IMR-90 (cell line): ENCODE data around the gene ADISSP. TPM values are rescaled to one million over a fixed set of nuclear protein-coding genes. Genes with fewer than 3 reads are reported as not detected.

Source experiments
- ATAC-seq: fragments of 200-7000 bp; cut with Tn5 transposase; 2 replicates; pipeline ENCODE4 v1.9.1; 2020; ENCODE audit warnings: low read depth, mild to moderate bottlenecking, moderate library complexity
- BruUV-seq: library from RNA; stranded (reverse); fragments of 400-500 nt; replicated peaks from 2 replicates; lab custom pipeline; 2021; lab: Mats Ljungman, UMichigan
- CTCF ChIA-PET: fragments of 300-600 bp; formaldehyde crosslinking; extraction: SDS; loops from one replicate; lab custom pipeline; 2021; ENCODE audit warnings: antibody characterized with exemption; lab: Yijun Ruan, JAX
- POLR2A ChIA-PET: fragments of 300-600 bp; sonication (Branson Sonifier 250); formaldehyde crosslinking; loops from one replicate; lab custom pipeline; 2022; ENCODE audit warnings: antibody characterized with exemption; ENCODE audit not compliant: unreplicated experiment; lab: Charles Lee
- DNase-seq: peaks from one replicate; pipeline ENCODE4 v3.0.0; 2013
- H2AFZ ChIP-seq: replicated peaks from 2 replicates; pipeline ENCODE3; 2013; ENCODE audit warnings: low read length, mild to moderate bottlenecking; ENCODE audit not compliant: poor library complexity
- H2AK5ac ChIP-seq: 2 replicates; pipeline ENCODE4 v1.6.1; 2013; ENCODE audit warnings: low read depth, low read length, inconsistent platforms
- H2AK9ac ChIP-seq: replicated peaks from 2 replicates; pipeline ENCODE3; 2013; ENCODE audit warnings: mild to moderate bottlenecking, low read depth, low read length, moderate library complexity; ENCODE audit not compliant: poor library complexity
- H2BK120ac ChIP-seq: 2 replicates; pipeline ENCODE4 v1.6.1; 2013; ENCODE audit warnings: low read depth, low read length, inconsistent platforms
- H2BK15ac ChIP-seq: 3 replicates; pipeline ENCODE4 v1.6.1; 2013; ENCODE audit warnings: low read depth, low read length, inconsistent platforms
- H2BK20ac ChIP-seq: 2 replicates; pipeline ENCODE4 v1.6.1; 2013; ENCODE audit warnings: low read depth, mild to moderate bottlenecking, inconsistent platforms, low read length, moderate library complexity
- H2BK5ac ChIP-seq: 2 replicates; pipeline ENCODE4 v1.6.1; 2013; ENCODE audit warnings: mild to moderate bottlenecking, low read depth, low read length, inconsistent platforms; ENCODE audit not compliant: poor library complexity, severe bottlenecking
- H3K14ac ChIP-seq: replicated peaks from 2 replicates; pipeline ENCODE4 v1.6.1; 2013; ENCODE audit warnings: low read depth, low read length, inconsistent platforms
- H3K18ac ChIP-seq: 2 replicates; pipeline ENCODE4 v1.6.1; 2013; ENCODE audit warnings: low read depth, low read length, control low read depth
- H3K23ac ChIP-seq: 2 replicates; pipeline ENCODE4 v1.6.1; 2013; ENCODE audit warnings: low read depth, low read length, inconsistent platforms
- H3K27ac ChIP-seq: 2 replicates; pipeline ENCODE4 v1.5.1; 2013; ENCODE audit warnings: mild to moderate bottlenecking, control low read depth, low read length; ENCODE audit not compliant: insufficient read depth
- H3K27me3 ChIP-seq: 2 replicates; pipeline ENCODE4 v1.6.1; 2013; ENCODE audit warnings: low read length; ENCODE audit not compliant: control insufficient read depth, insufficient read depth
- H3K36me3 ChIP-seq: 2 replicates; pipeline ENCODE4 v1.6.1; 2013; ENCODE audit warnings: low read length, mixed read lengths; ENCODE audit not compliant: control insufficient read depth, insufficient read depth
- H3K4ac ChIP-seq: 2 replicates; pipeline ENCODE4 v1.6.1; 2013; ENCODE audit warnings: low read depth, low read length, inconsistent platforms
- H3K4me1 ChIP-seq: 2 replicates; pipeline ENCODE4 v1.6.1; 2013; ENCODE audit warnings: low read length, mixed read lengths; ENCODE audit not compliant: control insufficient read depth, insufficient read depth
- H3K4me2 ChIP-seq: 2 replicates; pipeline ENCODE4 v1.6.1; 2013; ENCODE audit warnings: low read depth, mild to moderate bottlenecking, control low read depth, low read length, moderate library complexity
- H3K4me3 ChIP-seq: 2 replicates; pipeline ENCODE4 v1.5.1; 2013; ENCODE audit warnings: low read depth, mild to moderate bottlenecking, control low read depth, low read length, moderate library complexity; ENCODE audit not compliant: insufficient read depth
- H3K56ac ChIP-seq: 2 replicates; pipeline ENCODE4 v1.6.1; 2013; ENCODE audit warnings: low read length, inconsistent platforms; ENCODE audit not compliant: insufficient read depth; ENCODE audit errors: extremely low read depth
- H3K79me1 ChIP-seq, 2 experiments: 2 replicates each; pipeline ENCODE4 v1.6.1; 2013; ENCODE audit warnings: low read length in 2 of 2, inconsistent platforms in 1 of 2, low read depth in 1 of 2
- H3K9ac ChIP-seq: 2 replicates; pipeline ENCODE4 v1.6.1; 2013; ENCODE audit warnings: low read depth, low read length, control low read depth
- H3K9me1 ChIP-seq: 2 replicates; pipeline ENCODE4 v1.6.1; 2013; ENCODE audit warnings: low read length, inconsistent platforms; ENCODE audit not compliant: insufficient read depth
- H3K9me3 ChIP-seq: 2 replicates; pipeline ENCODE4 v1.6.1; 2013; ENCODE audit warnings: low read length; ENCODE audit not compliant: control insufficient read depth, insufficient read depth
- H4K20me1 ChIP-seq: 2 replicates; pipeline ENCODE4 v1.6.1; 2013; ENCODE audit warnings: low read length, inconsistent platforms; ENCODE audit not compliant: insufficient read depth
- H4K5ac ChIP-seq: 2 replicates; pipeline ENCODE4 v1.6.1; 2013; ENCODE audit warnings: mild to moderate bottlenecking, low read depth, low read length, control low read depth
- H4K8ac ChIP-seq, 2 experiments: 2 replicates each; pipeline ENCODE4 v1.6.1; 2013; ENCODE audit warnings: low read depth in 2 of 2, low read length in 2 of 2, control low read depth in 1 of 2, inconsistent platforms in 1 of 2
- H4K91ac ChIP-seq: 2 replicates; pipeline ENCODE4 v1.6.1; 2013; ENCODE audit warnings: low read depth, low read length, inconsistent platforms; ENCODE audit not compliant: insufficient read depth
- CTCF ChIP-seq: conservative IDR thresholded peaks from 2 replicates; pipeline ENCODE4 v1.5.1; 2012; ENCODE audit warnings: mild to moderate bottlenecking, low read depth, low read length, improper control_type of control experiment
- POLR2A ChIP-seq: IDR thresholded peaks from 2 replicates; pipeline ENCODE4 v1.6.1; 2012; ENCODE audit warnings: mild to moderate bottlenecking, low read depth, low read length
- RAD21 ChIP-seq: IDR thresholded peaks from 2 replicates; pipeline ENCODE4 v1.6.1; 2012; ENCODE audit warnings: low read length, improper control_type of control experiment
- RCOR1 ChIP-seq: IDR thresholded peaks from 2 replicates; pipeline ENCODE4 v1.6.1; 2012; ENCODE audit warnings: mild to moderate bottlenecking, low read length, improper control_type of control experiment; ENCODE audit not compliant: insufficient replicate concordance
- RFX5 ChIP-seq: IDR thresholded peaks from 2 replicates; pipeline ENCODE4 v1.8.0; 2012; ENCODE audit warnings: low read depth, mild to moderate bottlenecking, low read length, moderate library complexity
- SMC3 ChIP-seq: fragments of 150-350 bp; IDR thresholded peaks from 2 replicates; pipeline ENCODE4 v1.6.1; 2016; ENCODE audit warnings: low read depth, mild to moderate bottlenecking, antibody characterized with exemption, low read length, moderate library complexity
- USF2 ChIP-seq: fragments of 150-350 bp; IDR thresholded peaks from 2 replicates; pipeline ENCODE4 v1.6.1; 2017; ENCODE audit warnings: mild to moderate bottlenecking, antibody characterized with exemption, low read length, low read depth
- WGBS, 2 experiments: methylation state at CpG; one replicate each; pipeline versions ENCODE4 v1.1.5 to v1.1.7; 2013; ENCODE audit warnings: missing lambda C conversion rate in 2 of 2; ENCODE audit not compliant: insufficient read length in 1 of 2; ENCODE audit errors: extremely low coverage in 2 of 2; 5-methylcytosine and 5-hydroxymethylcytosine counted together
- dilution Hi-C: fragments of 300-500 bp; cut with HindIII; formaldehyde crosslinking; loops from one replicate; pipeline ENCODE4 v1.14.3; 2018; ENCODE audit warnings: low sequenced_read_pairs; ENCODE audit not compliant: unreplicated experiment
- in situ Hi-C: fragments of 300-500 bp; cut with MboI; formaldehyde crosslinking; loops from 3 replicates; pipeline ENCODE4 v1.14.3; 2019; ENCODE audit warnings: low sequenced_read_pairs, inconsistent platforms, mixed read lengths
- intact Hi-C: fragments of 100-400 bp; cut with micrococcal nuclease; formaldehyde crosslinking; loops from 2 replicates; pipeline ENCODE4 v1.10.0; 2022
- polyA plus RNA-seq, 3 experiments: library from polyadenylated mRNA; depleted of rRNA; stranded (reverse); fragments of >200 nt; gene quantifications; 2 replicates each; pipeline ENCODE4 v1.2.3, GENCODE V29; 2012; ENCODE audit warnings: low replicate concordance in 1 of 3
- total RNA-seq: library from RNA; depleted of rRNA; stranded (reverse); fragments of >200 nt; gene quantifications from 2 replicates; pipeline ENCODE4 v1.2.3, GENCODE V29; 2012

Gene ADISSP
- total and polyA plus RNA-seq, 2 of the 4 experiments (the other 2 are of a cell fraction) = 31.9 to 58.2 TPM

DNA sequence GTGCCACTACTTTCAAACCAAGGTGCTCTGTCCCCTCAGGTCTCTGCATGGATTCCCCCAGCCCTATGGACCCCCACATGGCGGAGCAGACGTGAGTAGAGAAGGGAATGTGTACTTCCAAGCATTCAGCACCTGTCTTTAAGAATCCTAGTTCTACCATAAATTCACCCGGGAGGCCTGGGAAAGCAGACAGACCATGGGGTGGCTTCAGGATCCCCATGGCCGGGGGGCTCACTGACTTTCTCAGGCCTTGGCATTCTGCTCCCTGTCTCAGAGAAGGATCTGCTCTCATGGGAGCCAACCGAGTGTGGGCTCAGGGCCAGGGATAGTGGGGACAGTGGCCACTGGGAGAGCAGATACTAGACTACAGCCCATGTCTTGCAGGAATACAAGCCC lies 30.8 kb upstream of the ADISSP start:
- H2AK9ac ChIP-seq = peak overlapping the region; percentile 55
- H3K4me1 ChIP-seq = peaks cover 26% of the 10 kb centered on the region
- peak overlapping the region; percentile 39 for H2BK5ac ChIP-seq
- H2BK120ac ChIP-seq = peak overlapping the region; percentile 60
- no peak overlapping the region for H3K4me3 ChIP-seq
- TF ChIP-seq POLR2A (no peak), SMC3 (no peak), RCOR1 (no peak), CTCF (no peak), RAD21 (no peak), USF2 (no peak), RFX5 (no peak)
- H4K91ac ChIP-seq = peak overlapping the region; percentile 29
- ChIA-PET CTCF (no interaction called here), POLR2A (interaction anchor here (0.5 to 0.7 kb wide), 3 partner anchors 41 to 95 kb away, joined by 3 to 12 read pairs (median 7); no protein-coding TSS in a partner anchor)
- DNase-seq = no peak
- intact Hi-C loops = loop anchor here (2.0 kb wide), 1 partner anchor 14 kb away; no protein-coding TSS in a partner anchor
- H3K9me3 ChIP-seq = no peaks in the 10 kb centered on the region
- peak overlapping the region; percentile 62 for H3K4ac ChIP-seq
- H2AK5ac ChIP-seq = peak overlapping the region; percentile 69; the same call in 1 of the 2 replicates
- no peak overlapping the region for H3K18ac ChIP-seq
- 0 out of 2 replicates have a peak overlapping the region, but pooled peaks have one; percentile 66 for H2BK20ac ChIP-seq
- peaks cover 43% of the 10 kb centered on the region for H3K36me3 ChIP-seq
- no peak for ATAC-seq
- H3K27ac ChIP-seq = peak overlapping the region; percentile 29; the same call in 1 of the 2 replicates
- peak overlapping the region; percentile 76 for H3K4me2 ChIP-seq
- H3K9me1 ChIP-seq = peaks cover 24% of the 10 kb centered on the region
- H3K9ac ChIP-seq = peak overlapping the region; percentile 19; the same call in 1 of the 2 replicates
- no peaks in the 10 kb centered on the region for H3K27me3 ChIP-seq
- H3K56ac ChIP-seq = peak overlapping the region; percentile 56; the same call in 1 of the 2 replicates
- dilution Hi-C loops = no loop called here
- no peaks in the 10 kb centered on the region for H4K20me1 ChIP-seq
- H3K23ac ChIP-seq = 0 out of 2 replicates have a peak overlapping the region, but pooled peaks have one; percentile 51
- peaks cover 37 to 80% of the 10 kb centered on the region in 2 experiments for H3K79me1 ChIP-seq
- WGBS, 2 experiments = no CpG with 5 or more reads among the region's 5 CpGs
- no peak overlapping the region for H2AFZ ChIP-seq
- no peak overlapping the region; the same call in 2 of the 3 replicates for H2BK15ac ChIP-seq
- peak overlapping the region; percentile 82 for H3K14ac ChIP-seq
- BruUV-seq = no TSS peak
- peak overlapping the region in 1 of 2 experiments; percentile 44; a peak in 2 of 4 replicates for H4K8ac ChIP-seq
- no peak overlapping the region; the same call in 1 of the 2 replicates for H4K5ac ChIP-seq
- in situ Hi-C loops = no loop called here
